HEK293T (cell line): Measurements from ENCODE around the gene AP4B1.

Experiments used
- ARNT ChIP-seq: fragments of 450-650 bp; IDR thresholded peaks from 2 replicates; pipeline ENCODE4 v1.6.1; 2017; ENCODE audit warnings: mild to moderate bottlenecking
- FOXA1 ChIP-seq: fragments of 450-650 bp; IDR thresholded peaks from 2 replicates; pipeline ENCODE4 v1.6.1; 2016; ENCODE audit warnings: mild to moderate bottlenecking
- FOXM1 ChIP-seq: fragments of 450-650 bp; IDR thresholded peaks from 2 replicates; pipeline ENCODE4 v1.6.1; 2017; ENCODE audit warnings: mild to moderate bottlenecking, borderline replicate concordance
- SUZ12 ChIP-seq: fragments of 450-650 bp; IDR thresholded peaks from 2 replicates; pipeline ENCODE4 v1.6.1; 2016; ENCODE audit warnings: mild to moderate bottlenecking

DNA sequence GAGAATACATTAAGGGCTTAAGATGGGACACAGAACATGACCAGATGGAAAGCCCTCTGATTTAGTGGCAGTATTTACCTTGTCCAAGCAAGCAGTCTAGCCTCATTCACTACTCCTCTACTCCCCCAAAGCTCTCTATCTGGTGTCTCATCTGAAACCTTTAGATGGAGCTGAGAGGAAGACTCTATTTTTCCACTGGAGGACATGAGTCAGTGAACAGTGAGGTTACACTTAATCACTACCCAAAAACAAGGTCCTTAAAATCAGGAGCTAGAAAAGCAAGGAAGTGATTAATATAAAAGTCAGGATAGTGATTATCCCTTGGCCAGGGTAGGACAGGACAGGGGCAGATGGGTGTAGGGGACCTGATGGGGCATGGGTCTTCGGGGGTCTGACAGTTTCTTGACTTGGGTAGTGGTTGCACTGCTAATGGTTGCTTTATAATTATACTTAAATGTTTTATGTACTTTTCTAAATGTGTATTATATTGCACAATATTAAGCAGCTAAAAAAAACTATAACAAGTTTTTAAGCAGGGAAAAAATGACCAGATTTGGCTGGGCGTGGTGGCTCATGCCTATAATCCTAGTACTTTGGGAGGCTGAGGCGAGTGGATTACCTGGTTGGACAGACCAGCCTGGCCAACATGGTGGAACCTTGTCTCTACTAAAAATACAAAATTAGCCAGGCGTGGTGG is 36.1 kb downstream of the AP4B1 start:
- no peak for TF ChIP-seq SUZ12
- TF ChIP-seq FOXM1 = no peak
- no peak for TF ChIP-seq ARNT
- no peak for TF ChIP-seq FOXA1
